WTC11 (cell line): Measurements from ENCODE around the gene RIMS4. TPM values are rescaled to one million over a fixed set of nuclear protein-coding genes. Genes with fewer than 3 reads are reported as not detected.

Experiments
- ATAC-seq: fragments of 200-7000 bp; cut with Tn5 transposase; 2 replicates; pipeline ENCODE4 v1.10.0; 2021; ENCODE audit warnings: mild to moderate bottlenecking, moderate library complexity
- Bru-seq: library from RNA; stranded (reverse); fragments of 400-500 nt; gene quantifications from one replicate; lab custom pipeline; 2021; lab: Mats Ljungman, UMichigan
- CTCF ChIA-PET: fragments of 300-600 bp; sonication (Branson Sonifier 250); formaldehyde crosslinking; loops from one replicate; lab custom pipeline; 2021; ENCODE audit warnings: antibody characterized with exemption; lab: Charles Lee
- POLR2A ChIA-PET: fragments of 350-600 bp; sonication (Branson Sonifier 250); formaldehyde crosslinking; loops from one replicate; lab custom pipeline; 2021; ENCODE audit warnings: antibody characterized with exemption; lab: Charles Lee
- DNase-seq: peaks from one replicate; pipeline ENCODE4 v3.0.0; 2021; ENCODE audit warnings: low spot score
- H3K27ac Mint-ChIP-seq: 2 replicates; pipeline ENCODE4 v1.8.0; 2021; ENCODE audit warnings: mixed read lengths
- H3K27me3 Mint-ChIP-seq: 2 replicates; pipeline ENCODE4 v1.8.0; 2021; ENCODE audit warnings: low read depth, mild to moderate bottlenecking, moderate library complexity, mixed read lengths
- H3K36me3 Mint-ChIP-seq: 2 replicates; pipeline ENCODE4 v1.8.0; 2021; ENCODE audit warnings: mixed read lengths
- H3K4me1 Mint-ChIP-seq: 2 replicates; pipeline ENCODE4 v1.8.0; 2022; ENCODE audit warnings: mixed read lengths
- H3K4me3 Mint-ChIP-seq: 2 replicates; pipeline ENCODE4 v1.8.0; 2021; ENCODE audit warnings: mild to moderate bottlenecking, moderate library complexity, mixed read lengths
- H3K9me3 Mint-ChIP-seq: 2 replicates; pipeline ENCODE4 v1.8.0; 2021; ENCODE audit warnings: mixed read lengths
- ARID4B ChIP-seq: sonication (generic); formaldehyde crosslinking; IDR thresholded peaks from 2 replicates; pipeline ENCODE4 v1.8.0; 2023; ENCODE audit warnings: missing genetic modification reagents, mild to moderate bottlenecking, borderline replicate concordance
- CREB1 ChIP-seq: sonication (generic); formaldehyde crosslinking; IDR thresholded peaks from 2 replicates; pipeline ENCODE4 v1.8.0; 2023; ENCODE audit warnings: mild to moderate bottlenecking, missing genetic modification reagents
- CREM ChIP-seq: sonication (generic); formaldehyde crosslinking; IDR thresholded peaks from 2 replicates; pipeline ENCODE4 v1.8.1; 2022; ENCODE audit warnings: mild to moderate bottlenecking, missing genetic modification reagents, moderate library complexity
- E2F1 ChIP-seq: sonication (generic); formaldehyde crosslinking; IDR thresholded peaks from 2 replicates; pipeline ENCODE4 v1.8.0; 2022; ENCODE audit warnings: mild to moderate bottlenecking, missing genetic modification reagents
- ERG ChIP-seq: fragments of 250-450 bp; sonication (Bioruptor Pico); IDR thresholded peaks from 2 replicates; pipeline ENCODE4 v1.8.0; 2021; ENCODE audit warnings: mild to moderate bottlenecking
- ESRRA ChIP-seq: sonication (generic); formaldehyde crosslinking; IDR thresholded peaks from 2 replicates; pipeline ENCODE4 v1.8.1; 2022; ENCODE audit warnings: mild to moderate bottlenecking, missing genetic modification reagents, borderline replicate concordance
- ETV6 ChIP-seq: sonication (generic); formaldehyde crosslinking; IDR thresholded peaks from 2 replicates; pipeline ENCODE4 v1.8.1; 2022; ENCODE audit warnings: mild to moderate bottlenecking, missing genetic modification reagents
- FOXJ3 ChIP-seq: sonication (generic); formaldehyde crosslinking; IDR thresholded peaks from 2 replicates; pipeline ENCODE4 v1.9.0; 2021; ENCODE audit warnings: missing genetic modification reagents, mild to moderate bottlenecking, borderline replicate concordance
- FOXP1 ChIP-seq: sonication (generic); formaldehyde crosslinking; IDR thresholded peaks from 2 replicates; pipeline ENCODE4 v1.8.0; 2022; ENCODE audit warnings: missing genetic modification reagents, mild to moderate bottlenecking, moderate library complexity, borderline replicate concordance
- GABPB1 ChIP-seq: sonication (generic); formaldehyde crosslinking; IDR thresholded peaks from 2 replicates; pipeline ENCODE4 v1.8.1; 2023; ENCODE audit warnings: mild to moderate bottlenecking, missing genetic modification reagents
- GTF2I ChIP-seq: fragments of 250-450 bp; sonication (Bioruptor Pico); conservative IDR thresholded peaks from 2 replicates; pipeline ENCODE4 v1.4.0; 2021; ENCODE audit warnings: mild to moderate bottlenecking
- NFYB ChIP-seq: sonication (generic); formaldehyde crosslinking; conservative IDR thresholded peaks from 2 replicates; pipeline ENCODE4 v1.8.0; 2022; ENCODE audit warnings: low read depth, missing genetic modification reagents
- SP1 ChIP-seq: sonication (generic); formaldehyde crosslinking; conservative IDR thresholded peaks from 2 replicates; pipeline ENCODE4 v1.8.1; 2022; ENCODE audit warnings: missing genetic modification reagents
- USF2 ChIP-seq: sonication (generic); formaldehyde crosslinking; IDR thresholded peaks from 2 replicates; pipeline ENCODE4 v1.8.1; 2023; ENCODE audit warnings: mild to moderate bottlenecking, missing genetic modification reagents, moderate library complexity
- ZNF121 ChIP-seq: sonication (generic); formaldehyde crosslinking; IDR thresholded peaks from 2 replicates; pipeline ENCODE4 v1.8.0; 2023; ENCODE audit warnings: missing genetic modification reagents
- ZNF263 ChIP-seq: sonication (generic); formaldehyde crosslinking; IDR thresholded peaks from 2 replicates; pipeline ENCODE4 v1.8.1; 2022; ENCODE audit warnings: low read depth, mild to moderate bottlenecking, moderate library complexity, missing genetic modification reagents
- ZNF416 ChIP-seq: fragments of 250-450 bp; sonication (Bioruptor Pico); IDR thresholded peaks from 2 replicates; pipeline ENCODE4 v1.9.0; 2021; ENCODE audit warnings: mild to moderate bottlenecking, inconsistent platforms
- ZNF512 ChIP-seq: sonication (generic); formaldehyde crosslinking; IDR thresholded peaks from 2 replicates; pipeline ENCODE4 v1.8.1; 2022; ENCODE audit warnings: missing genetic modification reagents, borderline replicate concordance
- long read RNA-seq, 3 experiments: library from RNA in 1 of 3; library from capped mRNA in 1 of 3; library from polyadenylated mRNA in 1 of 3; unstranded in 2 of 3; stranded (forward) in 1 of 3; transcript quantifications; one replicate each; pipeline ENCODE4 v2.0.0, GENCODE V29; 2021
- total RNA-seq: library from RNA; stranded (reverse); gene quantifications from 3 replicates; pipeline ENCODE4 v1.2.3, GENCODE V29; 2021

The RIMS4 gene
- total RNA-seq = 24.8 to 27.4 TPM (median 27.3 TPM) in 3 replicates
- Bru-seq, nascent RNA = percentile 57 among the genes with signal in this experiment
- long read RNA-seq, experiment 1, full-length matches to known transcripts = 48 of 84 reads
- long read RNA-seq, experiment 1, partial matches to known transcripts = 8 of 84 reads
- long read RNA-seq, experiment 1, other reads (novel, unspliced or antisense) = 28 of 84 reads
- long read RNA-seq, experiment 2, full-length matches to known transcripts = 10 of 51 reads
- long read RNA-seq, experiment 2, partial matches to known transcripts = 2 of 51 reads
- long read RNA-seq, experiment 2, other reads (novel, unspliced or antisense) = 39 of 51 reads
- long read RNA-seq, experiment 3 = 0 reads

- TF ChIP-seq ERG = no peak
- peak; percentile 45; the same call in 1 of the 2 replicates for TF ChIP-seq NFYB (CRISPR knock-in tag)
- no peak for TF ChIP-seq FOXP1 (CRISPR knock-in tag)
- no peak for TF ChIP-seq CREM (CRISPR knock-in tag)
- ChIA-PET CTCF (interaction anchor here (0.6 kb wide), 1 partner anchor 25 kb away, joined by 3 read pairs; no protein-coding TSS in a partner anchor), POLR2A (no interaction called here)
- Mint-ChIP-seq H3K27ac (no peak within 1 kb of the TSS), H3K27me3 (peaks cover 65% of the 10 kb centered on the region), H3K4me3 (peak within 1 kb of the TSS; percentile 92), H3K36me3 (no peaks in the 10 kb centered on the region), H3K4me1 (peaks cover 21% of the 10 kb centered on the region), H3K9me3 (no peaks in the 10 kb centered on the region)
- peak; percentile 44 for ATAC-seq
- peak; percentile 48 for DNase-seq
Observed at GRCh38 chr20:44810391-44811149, at the start of gene RIMS4. Gene RIMS4 (minus strand): TSS chr20:44810546. CDS start chr20:44810271, 275 bp downstream.

GRCh38 chr20:44858606-44859360 lies 48.4 kb upstream of the RIMS4 start:
- peaks cover 11% of the 10 kb centered on the region for H3K9me3 Mint-ChIP-seq
- H3K4me1 Mint-ChIP-seq = no peaks in the 10 kb centered on the region
- TF ChIP-seq NFYB (CRISPR knock-in tag) (peak; percentile 77), USF2 (peak; percentile 36; the same call in 1 of the 2 replicates), ZNF416 (CRISPR knock-in tag) (no peak), ETV6 (CRISPR knock-in tag) (no peak)
- peak; percentile 41; the same call in 1 of the 2 replicates for ATAC-seq
- H3K27me3 Mint-ChIP-seq = no peaks in the 10 kb centered on the region
- ChIA-PET CTCF (no interaction called here), POLR2A (no interaction called here)
- H3K27ac Mint-ChIP-seq = 0 out of 2 replicates have a peak overlapping the region, but pooled peaks have one; percentile 18
- H3K36me3 Mint-ChIP-seq = no peaks in the 10 kb centered on the region
- DNase-seq = no peak
- H3K4me3 Mint-ChIP-seq = no peak overlapping the region

- DNase-seq (no peak), ATAC-seq (no peak)
- H3K9me3 Mint-ChIP-seq = peaks cover 11% of the 10 kb centered on the region
- H3K4me3 Mint-ChIP-seq = no peak overlapping the region
- ChIA-PET CTCF (interaction anchor here (0.6 to 1.1 kb wide), 4 partner anchors 10 to 173 kb away, joined by 3 read pairs; no protein-coding TSS in a partner anchor), POLR2A (no interaction called here)
- no peaks in the 10 kb centered on the region for H3K36me3 Mint-ChIP-seq
- H3K27me3 Mint-ChIP-seq = no peaks in the 10 kb centered on the region
- H3K27ac Mint-ChIP-seq = no peak overlapping the region
- H3K4me1 Mint-ChIP-seq = no peaks in the 10 kb centered on the region
- TF ChIP-seq FOXJ3 = no peak
- TF ChIP-seq CREB1 = no peak
- TF ChIP-seq SP1 (CRISPR knock-in tag) = no peak
- no peak for TF ChIP-seq ARID4B
- no peak for TF ChIP-seq ESRRA (CRISPR knock-in tag)
- no peak for TF ChIP-seq GABPB1 (CRISPR knock-in tag)
- TF ChIP-seq E2F1 = no peak
- no peak for TF ChIP-seq ZNF121
- no peak for TF ChIP-seq GTF2I (CRISPR knock-in tag)
- TF ChIP-seq ZNF512 = 0 out of 2 replicates have a peak, but pooled peaks have one; percentile 77
- no peak for TF ChIP-seq ZNF416 (CRISPR knock-in tag)
- no peak for TF ChIP-seq ZNF263 (CRISPR knock-in tag)
Observed at GRCh38 chr20:44856856-44857448, 46.6 kb upstream of the RIMS4 start.
